CD14-positive monocyte (primary cell): ENCODE data around the gene WNT7B. TPM values are rescaled to one million over a fixed set of nuclear protein-coding genes. Genes with fewer than 3 reads are reported as not detected.

Experiments
- DNase-seq, 3 donors: peaks; one replicate each; pipeline ENCODE4 v3.0.0-alpha.2; 2011 to 2022
- H2AFZ ChIP-seq: 2 replicates; pipeline ENCODE4 v1.6.0; 2012; ENCODE audit warnings: mild to moderate bottlenecking, low read depth, low read length, inconsistent platforms; ENCODE audit not compliant: insufficient read depth, poor library complexity, severe bottlenecking
- H3K27ac ChIP-seq, 2 donors: 1 replicate in 1 of 2; 2 replicates in 1 of 2; pipeline ENCODE4 v1.5.1; 2012 to 2013; ENCODE audit warnings: low read length in 2 of 2, control low read depth in 1 of 2, inconsistent platforms in 1 of 2, low read depth in 1 of 2, mild to moderate bottlenecking in 1 of 2
- H3K27me3 ChIP-seq, 2 donors: one replicate each; pipeline versions ENCODE4 v1.6.0 to v1.6.1; 2011 to 2013; ENCODE audit warnings: low read length in 2 of 2; ENCODE audit not compliant: control insufficient read depth in 2 of 2, insufficient read depth in 2 of 2
- H3K36me3 ChIP-seq, 2 donors: replicated peaks in 1 of 2; 1 replicate in 1 of 2; 2 replicates in 1 of 2; pipeline versions ENCODE4 v1.5.1 to v1.6.1; 2012 to 2013; ENCODE audit warnings: low read length in 2 of 2, control low read depth in 1 of 2, inconsistent platforms in 1 of 2, mild to moderate bottlenecking in 1 of 2; ENCODE audit not compliant: insufficient read depth in 2 of 2, control insufficient read depth in 1 of 2
- H3K4me1 ChIP-seq, 2 donors: 1 replicate in 1 of 2; 2 replicates in 1 of 2; pipeline versions ENCODE4 v1.5.1 to v1.6.1; 2012 to 2013; ENCODE audit warnings: low read length in 2 of 2, control low read depth in 1 of 2, inconsistent platforms in 1 of 2, mild to moderate bottlenecking in 1 of 2, moderate library complexity in 1 of 2; ENCODE audit not compliant: insufficient read depth in 2 of 2, control insufficient read depth in 1 of 2
- H3K4me2 ChIP-seq: replicated peaks from 2 replicates; pipeline ENCODE3; 2012; ENCODE audit warnings: low read length, moderate library complexity, mild to moderate bottlenecking; ENCODE audit not compliant: poor library complexity, severe bottlenecking; ENCODE audit errors: extremely low read depth
- H3K4me3 ChIP-seq, 3 experiments: fragments of 200-600 bp in 1 of 3; sonication (generic) in 1 of 3; replicated peaks in 1 of 3; 1 replicate in 2 of 3; 2 replicates in 1 of 3; pipeline ENCODE4 v1.5.1; 2011 to 2013; ENCODE audit warnings: low read length in 3 of 3, mild to moderate bottlenecking in 3 of 3, control low read depth in 2 of 3, low read depth in 2 of 3, inconsistent platforms in 1 of 3, moderate library complexity in 1 of 3
- H3K79me2 ChIP-seq: 2 replicates; pipeline ENCODE4 v1.6.0; 2012; ENCODE audit warnings: mild to moderate bottlenecking, control low read depth, inconsistent platforms, low read length, moderate library complexity; ENCODE audit not compliant: insufficient read depth
- H3K9ac ChIP-seq: 2 replicates; pipeline ENCODE4 v1.6.0; 2017; ENCODE audit warnings: low read length, mild to moderate bottlenecking; ENCODE audit not compliant: insufficient read depth, poor library complexity, severe bottlenecking
- H3K9me3 ChIP-seq, 2 donors: replicated peaks in 1 of 2; 1 replicate in 1 of 2; 2 replicates in 1 of 2; pipeline versions ENCODE4 v1.5.1 to v1.6.1; 2012 to 2013; ENCODE audit warnings: low read length in 2 of 2, control low read depth in 1 of 2; ENCODE audit not compliant: control insufficient read depth in 1 of 2, insufficient read depth in 1 of 2
- H4K20me1 ChIP-seq: 2 replicates; pipeline ENCODE4 v1.6.0; 2012; ENCODE audit warnings: mild to moderate bottlenecking, low read length, control low read depth, moderate library complexity; ENCODE audit not compliant: insufficient read depth
- H3K27ac Mint-ChIP-seq, 7 donors: one replicate each; pipeline ENCODE4 v1.8.0; 2020; ENCODE audit warnings: mild to moderate bottlenecking in 7 of 7, mixed read lengths in 7 of 7, moderate library complexity in 6 of 7, inconsistent platforms in 2 of 7
- H3K27me3 Mint-ChIP-seq, 3 donors: one replicate each; pipeline ENCODE4 v1.8.0; 2021 to 2022; ENCODE audit warnings: low read depth in 3 of 3, mild to moderate bottlenecking in 3 of 3, mixed read lengths in 3 of 3, moderate library complexity in 3 of 3, inconsistent platforms in 1 of 3
- H3K36me3 Mint-ChIP-seq, 2 donors: one replicate each; pipeline ENCODE4 v1.8.0; 2020; ENCODE audit warnings: mixed read lengths in 2 of 2, inconsistent platforms in 1 of 2, mild to moderate bottlenecking in 1 of 2
- H3K4me1 Mint-ChIP-seq: one replicate; pipeline ENCODE4 v1.8.0; 2020; ENCODE audit warnings: mild to moderate bottlenecking, mixed read lengths
- H3K4me3 Mint-ChIP-seq, 2 donors: one replicate each; pipeline ENCODE4 v1.8.0; 2020; ENCODE audit warnings: mild to moderate bottlenecking in 2 of 2, mixed read lengths in 2 of 2, moderate library complexity in 1 of 2
- H3K9me3 Mint-ChIP-seq, 7 donors: one replicate each; pipeline ENCODE4 v1.8.0; 2020 to 2022; ENCODE audit warnings: mixed read lengths in 7 of 7, mild to moderate bottlenecking in 6 of 7, moderate library complexity in 6 of 7, inconsistent platforms in 2 of 7
- CTCF ChIP-seq: fragments of 200-600 bp; IDR thresholded peaks from one replicate; pipeline ENCODE4 v1.8.0; 2022; ENCODE audit warnings: antibody characterized with exemption, mild to moderate bottlenecking
- WGBS: methylation state at CpG from one replicate; pipeline ENCODE4 v1.1.5; 2013; ENCODE audit warnings: missing lambda C conversion rate; ENCODE audit not compliant: insufficient coverage; 5-methylcytosine and 5-hydroxymethylcytosine counted together
- intact Hi-C, 2 donors: fragments of 100-400 bp; cut with micrococcal nuclease; formaldehyde crosslinking; loops; one replicate each; pipeline versions ENCODE4 v1.15.0 to v1.15.1; 2023
- polyA plus RNA-seq, 3 donors: library from polyadenylated mRNA; depleted of rRNA in 1 of 3; unstranded in 2 of 3; stranded (reverse) in 1 of 3; fragments of 300-500 nt in 2 of 3; fragments of >200 nt in 1 of 3; fragmentation: Illumina TruSeq in 2 of 3; gene quantifications; 1 replicate in 2 of 3; 2 replicates in 1 of 3; pipeline ENCODE4 v1.2.3, GENCODE V29; 2012 to 2021

The WNT7B gene
- polyA plus RNA-seq, 3 donors: not detected

GRCh38 chr22:45938913-45939312, 38.0 kb downstream of the WNT7B start:
- Mint-ChIP-seq H3K4me1 (no peaks in the 10 kb centered on the region), H3K36me3 (no peaks in the 10 kb centered on the region), H3K27ac (peak overlapping the region in 1 of 7 donors; percentile 30), H3K4me3 (peak overlapping the region in 1 of 2 donors; percentile 45), H3K27me3 (peaks cover 5 to 28% (median 5%) of the 10 kb centered on the region in 3 donors), H3K9me3 (peaks cover 0 to 8% (median 4%) of the 10 kb centered on the region in 7 donors)
- no peak overlapping the region for H3K9ac ChIP-seq
- H3K4me2 ChIP-seq: no peak overlapping the region
- intact Hi-C loops: no loop called here
- no peak overlapping the region for H3K4me3 ChIP-seq
- no peaks in the 10 kb centered on the region for H4K20me1 ChIP-seq
- H3K79me2 ChIP-seq: no peaks in the 10 kb centered on the region
- WGBS: 80% methylated on average over 1 of the region's 3 CpGs
- H3K9me3 ChIP-seq: no peaks in the 10 kb centered on the region
- no peaks in the 10 kb centered on the region for H3K4me1 ChIP-seq
- H3K36me3 ChIP-seq: no peaks in the 10 kb centered on the region
- no peak for TF ChIP-seq CTCF
- H3K27me3 ChIP-seq: peaks cover 0 to 2% of the 10 kb centered on the region in 2 donors
- no peak overlapping the region for H3K27ac ChIP-seq
- DNase-seq: no peak
- H2AFZ ChIP-seq: no peak overlapping the region

GRCh38 chr22:45937960-45938359, 39.0 kb downstream of the WNT7B start:
- no peak overlapping the region for H3K27ac ChIP-seq
- H3K36me3 ChIP-seq: no peaks in the 10 kb centered on the region
- DNase-seq: no peak
- intact Hi-C loops: no loop called here
- WGBS: no CpG with 5 or more reads among the region's 8 CpGs
- Mint-ChIP-seq H3K4me3 (no peak overlapping the region), H3K4me1 (no peaks in the 10 kb centered on the region), H3K9me3 (peaks cover 0 to 8% (median 4%) of the 10 kb centered on the region in 7 donors), H3K27ac (no peak overlapping the region), H3K36me3 (no peaks in the 10 kb centered on the region), H3K27me3 (peaks cover 6 to 35% (median 13%) of the 10 kb centered on the region in 3 donors)
- H3K4me3 ChIP-seq: no peak overlapping the region
- TF ChIP-seq CTCF: no peak
- H4K20me1 ChIP-seq: no peaks in the 10 kb centered on the region
- no peak overlapping the region for H3K4me2 ChIP-seq
- H3K9me3 ChIP-seq: no peaks in the 10 kb centered on the region
- peaks cover 0 to 2% of the 10 kb centered on the region in 2 donors for H3K27me3 ChIP-seq
- no peaks in the 10 kb centered on the region for H3K79me2 ChIP-seq
- no peak overlapping the region for H3K9ac ChIP-seq
- no peaks in the 10 kb centered on the region for H3K4me1 ChIP-seq
- no peak overlapping the region for H2AFZ ChIP-seq
